ENCODE results near the gene FRMD3.

DNA sequence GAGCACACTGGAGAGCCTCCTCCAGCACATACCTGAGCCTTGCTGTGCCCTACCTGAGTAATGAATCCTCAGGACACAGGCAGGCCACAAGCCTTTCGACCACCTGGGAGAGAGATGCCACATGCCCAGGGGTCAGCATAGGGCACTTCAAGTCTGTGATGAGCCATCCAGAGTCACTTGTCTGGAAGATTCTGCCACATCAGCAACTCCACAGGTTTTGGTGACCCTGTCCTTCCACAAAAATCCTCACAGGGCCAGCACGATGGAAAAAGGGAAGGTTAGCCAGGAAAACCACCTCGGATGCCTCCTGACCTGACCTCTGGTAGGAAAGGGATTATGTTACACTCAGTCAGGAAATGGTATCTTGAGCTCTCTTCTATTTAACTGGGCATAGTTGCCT lies 46.8 kb downstream of the FRMD3 start:
- TF ChIP-seq CTCF (IDR thresholded peaks at IDR 0.05): no peak
- no peak for TF ChIP-seq POLR2A (IDR thresholded peaks at IDR 0.05)
